Cerebellar cortex (tissue), 1 donor: ENCODE measurements around the gene SPAG16.
A peak's percentile ranks its signal among the peaks of the same experiment; 100 is the strongest.
"Not testable (repeated sequence)": the region's sequence is repeated elsewhere in the genome, so short reads cannot be mapped to it uniquely, and the experiment has no call there.

Source experiments
- DNase-seq: peaks from one replicate; pipeline ENCODE4 v3.0.0-alpha.2; 2015; ENCODE audit warnings: low spot score

SPAG16 gene

DNA sequence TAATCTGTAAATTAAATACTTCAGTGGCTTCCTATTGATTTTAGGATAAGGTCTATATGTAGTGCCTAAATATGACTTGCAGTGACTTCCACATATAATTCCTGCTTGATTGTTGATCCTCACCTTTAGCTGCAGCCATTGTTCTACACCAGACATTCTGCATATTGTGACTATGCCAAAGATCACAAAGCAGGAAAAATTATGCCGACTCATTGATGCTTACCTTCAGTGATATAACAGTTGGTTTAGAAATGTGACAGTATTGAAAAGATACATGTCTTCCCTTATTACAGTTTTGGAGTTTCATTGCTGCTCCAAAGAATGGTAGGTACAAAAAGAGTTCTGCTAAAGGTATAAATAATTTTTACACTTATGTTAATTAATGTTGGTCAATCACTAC lies 12.3 kb upstream of the SPAG16 start:
- no peak for DNase-seq

DNA sequence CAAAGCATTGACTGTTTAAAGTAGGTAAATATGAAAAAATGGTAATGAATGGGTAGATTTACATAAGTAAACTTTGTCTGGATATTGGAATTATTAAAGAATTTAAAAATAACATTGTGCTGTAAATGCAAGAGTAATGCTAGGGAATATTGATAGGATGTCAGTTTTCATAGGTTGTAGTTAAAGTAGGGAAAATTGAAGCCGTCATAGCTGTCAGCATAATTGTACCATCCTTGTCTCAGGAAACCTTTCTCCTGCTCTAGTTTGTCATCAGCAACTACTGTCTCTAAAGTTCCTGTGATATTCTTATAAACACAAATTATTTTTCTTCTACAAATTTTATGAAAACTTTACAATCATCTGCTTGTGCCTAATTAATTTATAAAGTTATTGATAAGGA lies 10.1 kb upstream of the SPAG16 start:
- DNase-seq, result no peak

DNA sequence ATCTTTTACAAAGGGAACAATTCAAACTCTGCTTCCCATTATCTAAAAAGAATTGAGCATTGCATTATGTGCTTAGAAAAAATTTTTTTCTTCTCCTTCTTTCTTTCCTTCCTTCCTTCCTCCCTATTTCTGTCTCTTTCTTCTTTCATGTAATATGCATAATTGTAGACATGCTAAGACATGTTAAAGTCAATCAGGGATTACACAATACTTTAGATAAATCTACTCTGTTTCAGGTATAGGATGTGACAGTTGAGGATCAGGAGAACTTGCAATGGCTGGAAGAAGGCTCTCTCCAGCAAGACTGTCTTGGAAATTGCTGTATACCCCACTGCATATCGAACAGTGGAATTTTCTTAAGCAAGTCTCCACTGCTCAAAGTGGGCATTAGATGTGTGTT lies 9.0 kb upstream of the SPAG16 start:
- DNase-seq, result no peak

DNA sequence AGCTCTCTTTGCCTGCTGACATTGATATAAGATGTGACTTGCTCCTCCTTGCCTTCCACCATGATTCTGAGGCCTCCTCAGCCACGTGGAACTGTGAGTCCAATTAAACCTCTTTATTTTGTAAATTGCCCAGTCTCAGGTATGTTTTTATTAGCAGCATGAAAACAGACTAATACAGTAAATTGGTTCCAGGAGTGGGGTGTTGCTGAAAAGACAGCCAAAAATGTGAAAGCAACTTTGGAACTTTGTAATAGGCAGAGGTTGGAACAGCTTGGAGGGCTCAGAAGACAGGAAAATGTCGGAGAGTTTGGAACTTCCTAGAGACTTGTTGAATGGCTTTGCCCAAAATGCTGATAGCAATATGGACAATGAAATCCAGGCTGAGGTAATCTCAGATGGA lies 7.1 kb upstream of the SPAG16 start:
- not testable (repeated sequence) for DNase-seq

DNA sequence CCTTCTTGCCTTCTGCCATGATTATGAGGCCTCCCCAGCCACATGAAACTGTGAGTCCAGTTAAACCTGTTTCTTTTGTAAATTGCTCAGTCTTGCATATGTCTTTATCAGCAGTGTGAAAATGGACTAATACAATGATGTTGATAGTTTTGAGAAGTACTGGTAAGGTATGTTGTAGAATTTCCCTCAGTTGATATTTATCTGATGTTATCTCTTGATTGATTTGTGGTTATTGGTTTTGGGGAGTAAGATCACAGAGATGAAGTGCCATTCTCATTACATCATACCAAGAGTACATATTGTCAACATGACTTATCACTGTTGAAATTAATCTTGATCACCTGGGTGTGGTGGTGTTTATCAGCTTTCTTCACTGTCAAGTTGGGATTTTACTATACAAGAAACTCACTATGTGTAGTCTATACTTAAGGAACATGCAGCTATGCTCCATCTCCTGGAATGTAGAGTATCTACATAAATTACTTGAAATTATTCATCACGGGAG lies 5.1 kb upstream of the SPAG16 start:
- no peak for DNase-seq

DNA sequence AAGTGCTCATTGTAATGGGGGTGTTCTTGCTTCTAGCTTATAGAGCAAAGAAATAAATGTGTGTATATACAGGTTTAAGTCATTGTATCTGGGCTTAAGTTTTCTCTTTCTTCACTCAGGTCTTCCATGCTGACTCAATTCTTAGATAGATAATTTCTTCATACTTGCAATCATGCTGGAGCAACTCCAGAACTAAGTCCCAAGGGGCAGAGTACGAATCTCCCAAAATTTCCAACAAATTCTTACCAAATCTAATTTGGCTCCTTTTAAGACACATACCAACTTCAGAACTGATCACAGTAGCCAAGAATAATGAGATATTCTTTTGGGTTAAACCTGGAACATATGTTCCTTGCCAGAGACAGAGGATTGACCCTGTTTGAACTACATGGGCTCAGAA lies 4.3 kb upstream of the SPAG16 start:
- no peak for DNase-seq

DNA sequence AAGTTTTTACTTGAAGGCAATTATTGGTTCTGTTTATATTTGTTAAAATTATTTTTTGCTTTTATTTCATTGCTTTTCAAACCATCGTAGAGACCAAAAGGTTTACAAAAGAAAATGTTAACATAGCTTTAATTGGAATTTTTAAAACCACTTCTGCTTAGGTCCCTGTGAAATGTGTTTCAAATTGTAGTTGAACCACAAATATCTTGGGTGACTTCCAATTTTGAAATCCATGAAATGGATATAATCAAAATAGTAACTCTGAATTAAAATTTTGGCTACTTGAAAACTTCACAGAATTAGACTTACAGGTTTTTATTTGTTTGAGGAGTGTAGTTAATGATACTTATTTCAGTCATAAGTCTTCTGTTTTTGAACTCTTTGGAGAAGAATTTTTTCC lies 3.1 kb upstream of the SPAG16 start:
- DNase-seq, result no peak

DNA sequence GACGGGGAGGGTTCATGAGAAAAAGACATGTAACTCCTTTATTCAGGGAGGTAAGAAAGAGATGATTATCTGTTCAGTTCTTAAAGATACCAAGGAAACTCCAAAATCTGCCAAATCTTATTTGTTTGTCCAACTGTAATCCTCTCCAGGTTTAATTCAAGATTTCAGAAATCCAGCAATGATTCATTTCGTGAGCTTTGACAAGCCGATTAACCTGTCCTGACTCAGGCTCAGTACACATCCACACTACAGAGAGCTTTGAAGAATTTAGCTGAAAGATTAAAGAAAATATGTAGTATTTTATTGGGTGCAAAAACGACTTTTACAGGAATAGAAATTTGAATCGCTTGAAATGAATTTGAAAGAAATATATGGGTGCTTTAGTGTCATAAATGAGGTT lies 1.1 kb downstream of the SPAG16 start:
- DNase-seq, result no peak

DNA sequence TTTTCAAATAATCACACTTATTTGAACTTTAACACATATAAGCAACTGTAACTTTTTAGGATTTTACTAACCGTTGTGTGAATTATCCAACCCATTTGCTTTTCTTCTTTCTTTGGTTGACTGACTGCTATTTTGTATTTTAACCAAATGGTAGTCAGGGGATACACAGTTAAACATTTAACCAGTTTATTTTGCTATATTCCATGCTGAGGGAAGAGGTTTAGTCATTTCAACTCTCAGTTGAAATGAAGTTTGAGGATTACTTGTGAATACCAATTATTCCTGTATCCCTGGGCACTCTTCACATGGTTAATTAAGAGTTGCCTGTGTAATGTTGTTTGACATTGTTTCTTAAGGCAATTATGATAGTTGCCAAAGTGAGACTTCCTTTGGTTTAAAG lies 1.9 kb downstream of the SPAG16 start:
- no peak for DNase-seq

DNA sequence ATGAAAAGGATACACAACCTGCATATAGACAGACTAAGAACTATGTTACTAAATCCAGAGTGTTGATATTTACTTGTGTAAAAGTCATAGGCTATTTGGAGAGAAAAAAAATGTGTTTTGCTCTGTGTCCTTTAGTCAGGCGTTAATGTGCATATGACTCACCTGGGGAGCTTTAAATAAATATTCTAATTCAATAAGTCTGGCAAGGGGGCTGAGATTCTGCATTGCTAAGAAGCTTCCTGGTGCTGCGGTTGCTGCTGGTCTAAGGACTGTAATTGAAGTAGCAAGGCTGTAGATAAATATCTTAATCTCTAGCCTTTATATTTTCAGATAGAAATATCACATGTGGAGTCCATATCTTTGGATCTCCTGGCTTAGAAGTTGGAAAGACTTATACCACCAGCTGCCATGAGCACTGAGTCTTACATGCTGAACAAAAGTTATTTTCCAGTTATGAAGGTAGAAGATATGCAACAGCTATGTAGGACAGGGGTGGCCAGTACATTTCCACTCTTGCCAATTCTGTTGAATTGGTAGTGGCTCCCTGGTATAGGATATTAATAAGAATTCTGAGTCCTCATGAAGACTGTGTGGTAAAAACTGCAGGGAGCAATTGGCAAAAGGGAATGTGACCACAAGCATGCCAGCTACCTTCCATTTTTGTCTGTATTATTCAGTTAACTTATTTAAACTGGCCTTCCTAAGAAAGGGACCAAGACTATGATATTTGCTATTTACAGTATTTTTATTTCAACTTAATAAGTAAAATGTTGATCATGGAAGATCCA lies 4.8 kb downstream of the SPAG16 start:
- no peak for DNase-seq

DNA sequence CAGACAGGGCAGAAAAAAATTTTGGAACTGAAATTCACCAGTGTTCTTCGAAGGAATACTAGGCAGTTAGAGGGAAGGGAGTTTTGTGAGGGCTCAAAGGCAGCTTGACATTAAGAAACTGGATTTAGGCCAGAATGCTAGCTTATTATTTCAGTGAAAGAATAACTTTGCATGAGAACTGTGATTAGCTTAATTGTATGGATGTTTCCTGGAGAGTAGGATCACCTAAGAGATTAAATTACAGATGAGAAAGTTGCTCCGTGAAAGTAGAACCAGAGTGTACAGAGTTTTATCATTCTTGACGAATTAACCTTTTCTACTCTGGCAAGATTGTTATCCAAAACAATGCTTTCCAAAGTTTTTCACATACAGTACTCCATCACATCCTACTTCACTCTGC lies 6.2 kb downstream of the SPAG16 start:
- DNase-seq, result no peak

DNA sequence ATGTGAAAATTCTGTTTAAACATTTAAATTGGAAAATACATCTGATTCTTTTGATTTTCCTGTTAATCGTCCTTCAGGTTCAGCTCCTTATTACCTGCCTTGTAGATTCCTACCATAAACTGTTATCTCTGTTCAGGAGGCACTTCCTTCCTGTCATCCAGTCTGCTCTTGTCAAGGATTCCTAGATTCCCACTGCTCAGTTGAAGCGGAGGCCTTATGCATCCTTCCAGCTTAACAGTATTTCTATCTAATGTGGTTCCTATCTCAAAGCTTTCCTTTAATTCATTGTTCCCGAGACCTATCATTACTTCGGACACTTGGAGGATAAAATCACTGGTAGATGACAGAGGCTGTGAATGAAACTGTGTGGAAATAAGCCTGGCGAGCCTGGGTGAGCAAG lies 12.0 kb downstream of the SPAG16 start:
- DNase-seq, result no peak

DNA sequence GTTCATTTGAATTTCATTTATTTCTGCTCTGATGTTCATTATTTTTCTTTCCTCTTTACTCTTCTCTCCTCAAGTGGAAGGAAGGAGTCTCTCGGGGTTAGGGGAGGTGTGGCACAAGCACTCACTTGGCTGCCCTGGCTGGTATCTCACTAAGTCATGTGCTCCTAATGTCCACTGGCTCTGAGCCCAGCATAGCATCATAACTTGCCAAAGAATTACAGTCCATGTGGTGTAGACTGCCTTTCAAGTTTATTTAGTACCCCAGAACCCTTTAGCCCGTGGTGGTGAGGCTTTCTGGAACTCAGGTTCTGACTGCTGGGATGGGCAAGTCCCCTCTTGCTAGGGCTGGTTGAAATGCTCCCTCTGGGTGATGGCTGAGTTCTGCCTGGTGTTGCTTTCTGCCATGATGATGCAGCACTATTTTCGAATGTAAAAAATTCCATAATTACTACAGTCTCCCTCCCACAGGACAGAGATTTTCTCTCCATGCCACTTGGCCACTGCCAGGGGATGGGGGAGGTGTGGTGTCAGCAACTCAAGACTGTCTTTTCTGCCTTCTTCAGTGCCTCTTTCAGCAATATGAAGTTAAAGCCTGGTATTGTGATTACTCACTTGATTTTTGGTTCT lies 22.2 kb downstream of the SPAG16 start:
- no peak for DNase-seq

DNA sequence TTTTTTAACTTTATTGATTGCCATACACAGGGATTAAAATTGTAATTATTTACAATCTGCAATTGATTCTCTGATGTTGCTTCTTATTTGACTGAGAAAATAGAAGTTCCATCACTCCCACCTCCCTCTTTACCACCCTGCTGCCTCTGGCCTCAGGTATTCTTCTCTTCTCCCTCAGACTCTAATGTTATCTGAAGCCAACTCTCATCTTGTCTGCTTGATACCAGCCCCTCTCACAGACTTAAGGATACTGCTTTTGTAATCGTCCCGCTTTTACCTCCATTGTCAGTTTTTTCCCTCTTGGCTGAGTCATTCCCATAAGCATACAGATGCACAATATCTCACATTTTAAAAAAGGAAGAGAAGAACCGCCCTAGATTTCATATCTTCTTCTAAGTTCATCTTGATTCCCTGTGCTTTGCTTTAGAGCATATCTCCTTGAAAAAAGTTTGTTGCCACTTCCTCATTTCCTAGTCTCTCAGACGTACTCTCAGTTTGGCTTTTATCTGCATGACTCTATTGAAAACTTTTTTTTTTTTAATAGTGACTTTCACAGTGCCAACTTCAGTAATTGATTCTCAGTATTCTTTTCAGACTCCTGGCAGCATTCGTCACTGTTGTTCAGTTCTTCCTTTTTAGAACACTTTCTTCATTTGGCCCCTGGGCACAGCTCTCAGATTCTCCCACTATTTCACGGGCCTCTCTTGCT lies 31.1 kb downstream of the SPAG16 start:
- DNase-seq, result no peak

DNA sequence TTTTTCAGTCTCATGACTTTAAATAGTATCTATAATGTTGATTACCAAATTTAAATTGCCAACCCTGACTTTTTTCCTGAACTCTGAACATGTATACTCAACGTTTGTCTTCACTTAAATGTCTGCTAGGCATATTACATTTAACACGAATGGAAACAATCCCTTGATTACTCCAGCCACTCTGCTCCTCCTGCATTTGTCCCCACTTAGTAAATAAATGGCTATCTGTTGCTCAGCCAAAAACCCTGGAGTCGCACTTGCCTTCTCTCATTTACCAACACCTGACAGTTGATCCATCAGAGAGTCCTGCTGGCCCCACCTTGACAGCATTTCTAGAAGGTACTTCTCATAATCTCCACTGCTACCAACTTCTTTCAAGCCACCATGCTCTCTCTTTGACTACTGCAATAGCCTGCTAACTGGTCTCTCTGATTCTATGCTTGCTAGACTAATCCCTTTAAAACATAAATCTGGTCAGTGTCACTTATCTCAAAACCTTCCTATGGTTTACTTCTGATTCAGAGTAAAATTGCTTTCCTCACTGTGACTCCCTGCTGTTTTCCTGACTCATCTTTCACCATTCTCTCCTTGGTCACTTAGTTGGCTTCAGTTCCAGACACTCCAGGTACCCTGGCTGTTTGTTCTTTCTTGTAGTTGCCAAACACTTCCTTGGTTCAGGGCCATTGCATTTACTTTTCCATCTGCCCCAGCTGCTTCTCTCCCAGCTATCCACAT lies 31.9 kb downstream of the SPAG16 start:
- DNase-seq, result peak; percentile 28

DNA sequence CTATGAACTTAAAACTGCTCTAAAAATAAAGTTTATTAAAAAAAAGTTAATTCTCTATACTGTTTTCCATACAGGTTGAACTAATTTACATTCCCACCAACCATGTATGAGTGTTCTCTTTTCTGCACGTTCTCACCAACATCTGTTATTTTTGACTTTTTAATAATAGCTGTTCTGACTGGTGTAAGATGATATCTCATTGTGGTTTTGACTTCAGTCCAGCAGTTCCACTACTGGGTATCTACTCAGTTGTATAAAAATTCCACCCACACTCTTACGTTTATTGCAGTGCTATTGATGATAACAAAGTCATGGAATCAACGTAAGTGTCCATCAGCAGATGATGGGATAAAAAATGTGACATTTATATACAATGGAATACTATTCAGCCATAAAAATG lies 33.7 kb downstream of the SPAG16 start:
- no peak for DNase-seq

DNA sequence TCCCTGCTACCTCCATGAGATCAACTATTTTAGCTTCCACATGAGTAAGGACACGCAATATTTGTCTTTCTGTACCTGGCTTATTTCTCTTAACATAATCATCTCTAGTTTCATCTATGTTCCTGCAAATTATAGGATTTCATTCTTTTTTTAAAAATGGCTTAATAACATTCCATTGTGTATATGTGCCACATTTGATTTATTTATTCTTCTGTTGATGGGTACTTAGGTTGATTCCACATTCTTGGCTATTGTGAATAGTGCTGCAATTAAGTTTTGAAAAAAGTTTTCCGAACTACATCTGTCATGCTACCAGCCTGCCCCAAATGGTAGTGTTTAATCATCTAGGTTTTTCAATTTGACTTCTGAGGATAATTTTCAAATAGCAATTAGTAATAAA lies 36.3 kb downstream of the SPAG16 start:
- no peak for DNase-seq

DNA sequence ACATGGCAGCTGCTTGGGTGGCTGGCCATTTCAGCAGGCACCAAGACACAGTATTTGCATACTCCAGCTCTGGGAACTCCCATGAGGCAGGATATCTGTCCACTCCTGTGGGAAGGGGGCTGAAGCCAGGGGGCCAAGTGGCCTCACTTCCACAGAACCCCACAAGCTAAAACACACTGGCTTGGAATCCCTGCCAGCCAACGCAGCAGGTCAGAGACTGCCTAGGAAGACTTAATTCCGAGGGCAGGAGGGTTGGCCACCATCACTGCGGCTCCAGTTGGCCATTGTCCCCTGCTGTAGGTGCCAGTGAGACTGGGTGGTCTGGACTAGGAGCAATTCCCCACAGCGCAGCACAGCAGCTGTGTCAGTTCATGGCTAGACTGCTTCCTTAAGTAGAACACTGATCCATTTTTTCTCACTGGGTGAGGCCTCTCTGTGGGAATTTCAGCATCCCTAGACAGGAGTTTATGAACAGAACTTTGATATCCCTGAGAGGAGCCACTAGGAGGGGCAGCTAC lies 52.0 kb downstream of the SPAG16 start:
- no peak for DNase-seq

DNA sequence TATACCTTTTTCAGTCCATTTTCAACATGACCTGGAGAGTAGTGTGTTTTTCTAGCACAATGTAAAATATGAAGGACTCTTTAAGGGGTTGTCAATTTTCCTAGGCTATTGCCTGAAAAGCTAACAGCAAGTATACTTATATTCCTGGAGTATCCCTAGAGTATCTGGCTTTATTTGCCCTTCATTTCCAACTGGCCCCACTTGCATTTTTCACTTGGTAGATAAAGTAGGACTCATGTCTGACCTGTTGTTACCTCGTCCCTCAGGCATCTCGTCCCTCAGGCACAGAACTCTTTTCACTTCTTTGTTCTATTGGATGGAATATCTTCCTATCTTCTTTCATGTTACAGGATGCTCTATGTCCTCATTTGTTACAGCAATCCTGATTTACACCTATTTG lies 69.2 kb downstream of the SPAG16 start:
- DNase-seq, result no peak

DNA sequence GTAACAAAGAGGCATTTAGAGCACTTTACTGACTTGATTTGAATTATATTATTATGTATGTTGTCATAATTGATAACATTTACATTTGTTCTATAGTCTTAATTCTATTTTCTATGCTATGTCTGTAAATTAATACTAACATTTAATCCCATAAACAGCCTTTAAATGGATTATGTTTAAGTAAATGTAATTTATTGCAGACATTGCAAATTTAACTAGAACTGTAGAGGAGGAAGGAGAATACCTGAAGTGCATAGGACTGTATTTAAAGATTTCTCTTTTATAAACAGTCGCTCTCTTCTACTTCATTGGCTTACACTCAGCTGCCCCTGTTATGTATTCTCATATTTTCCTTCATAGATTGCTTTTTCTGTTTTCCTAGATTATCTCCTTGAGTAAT lies 92.4 kb downstream of the SPAG16 start:
- DNase-seq, result no peak

DNA sequence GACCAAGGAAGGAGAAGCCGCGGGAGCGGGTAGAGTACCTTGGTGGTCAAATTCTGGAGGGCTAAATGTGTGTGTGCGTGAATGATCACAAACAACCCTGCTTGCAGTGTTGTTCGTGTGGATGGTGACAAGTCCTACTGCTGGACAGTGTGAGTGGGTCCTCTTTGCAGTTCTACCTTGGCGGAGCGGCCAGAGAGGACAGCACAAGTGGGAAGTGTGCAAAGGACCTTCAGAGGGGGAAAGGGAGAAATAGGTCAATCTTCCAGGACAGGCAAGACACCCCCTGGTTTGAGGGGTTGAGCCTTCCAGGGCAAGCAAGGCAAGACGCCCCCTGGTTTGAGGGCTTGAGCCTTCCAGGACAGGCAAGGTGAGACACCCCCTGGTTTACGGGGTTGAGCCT lies 122.8 kb downstream of the SPAG16 start:
- not testable (repeated sequence) for DNase-seq

DNA sequence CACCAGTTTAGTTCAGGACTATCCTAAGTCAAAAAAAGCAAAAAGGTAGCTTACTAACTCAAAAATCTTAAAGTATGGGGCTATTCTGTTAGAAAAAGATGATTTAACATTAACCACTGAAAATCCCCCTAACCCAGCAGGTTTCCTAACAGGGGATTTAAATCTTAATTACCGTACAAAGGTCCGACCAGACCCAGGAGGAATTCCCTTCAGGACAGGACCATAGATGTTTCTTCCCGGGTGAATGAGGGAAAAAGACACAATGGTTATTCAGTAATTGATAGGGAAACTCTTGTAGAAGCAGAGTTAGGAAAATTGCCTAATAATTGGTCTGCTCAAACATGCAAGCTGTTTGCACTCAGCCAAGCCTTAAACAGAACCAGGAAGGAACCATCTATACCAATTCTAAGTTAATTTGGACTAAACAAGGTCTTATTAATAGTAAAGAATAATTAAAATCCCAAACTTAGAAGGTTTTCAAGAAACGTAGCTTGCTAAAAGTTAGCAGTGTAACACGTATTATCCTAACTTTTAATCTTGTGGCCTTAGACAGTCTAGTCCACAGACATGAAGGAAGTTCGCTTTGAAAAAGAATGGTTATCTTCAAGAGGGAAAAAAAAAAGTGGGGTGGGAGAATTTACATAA lies 124.3 kb downstream of the SPAG16 start:
- not testable (repeated sequence) for DNase-seq
